ENCODE results near the gene SPATA9. TPM values are rescaled to one million over a fixed set of nuclear protein-coding genes. Genes with fewer than 3 reads are reported as not detected.

Gene SPATA9
- total and polyA plus RNA-seq, 10 donors = 0.23 to 2.8 (median 1.1) TPM; not detected in 1

- H3K27ac ChIP-seq = no peak overlapping the region
- no peaks in the 10 kb centered on the region for H3K27me3 ChIP-seq (replicated peaks in 1 of 7)
- H3K4me3 ChIP-seq = no peak overlapping the region
- H3K36me3 ChIP-seq = peaks cover 0 to 10% (median 0%) of the 10 kb centered on the region in 6 donors
- intact Hi-C loops (cut with DNase I; ENCODE audit: low total_unique reads) = loop anchor here (5.0 to 10.0 kb wide), 2 partner anchors 115 to 187 kb away; no protein-coding TSS in a partner anchor
- no peak for DNase-seq
- H3K4me1 ChIP-seq = peaks cover 0 to 7% (median 6%) of the 10 kb centered on the region in 6 donors
- TF ChIP-seq, protein P1, sequence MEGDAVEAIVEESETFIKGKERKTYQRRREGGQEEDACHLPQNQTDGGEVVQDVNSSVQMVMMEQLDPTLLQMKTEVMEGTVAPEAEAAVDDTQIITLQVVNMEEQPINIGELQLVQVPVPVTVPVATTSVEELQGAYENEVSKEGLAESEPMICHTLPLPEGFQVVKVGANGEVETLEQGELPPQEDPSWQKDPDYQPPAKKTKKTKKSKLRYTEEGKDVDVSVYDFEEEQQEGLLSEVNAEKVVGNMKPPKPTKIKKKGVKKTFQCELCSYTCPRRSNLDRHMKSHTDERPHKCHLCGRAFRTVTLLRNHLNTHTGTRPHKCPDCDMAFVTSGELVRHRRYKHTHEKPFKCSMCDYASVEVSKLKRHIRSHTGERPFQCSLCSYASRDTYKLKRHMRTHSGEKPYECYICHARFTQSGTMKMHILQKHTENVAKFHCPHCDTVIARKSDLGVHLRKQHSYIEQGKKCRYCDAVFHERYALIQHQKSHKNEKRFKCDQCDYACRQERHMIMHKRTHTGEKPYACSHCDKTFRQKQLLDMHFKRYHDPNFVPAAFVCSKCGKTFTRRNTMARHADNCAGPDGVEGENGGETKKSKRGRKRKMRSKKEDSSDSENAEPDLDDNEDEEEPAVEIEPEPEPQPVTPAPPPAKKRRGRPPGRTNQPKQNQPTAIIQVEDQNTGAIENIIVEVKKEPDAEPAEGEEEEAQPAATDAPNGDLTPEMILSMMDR (IDR thresholded peaks at IDR 0.05 in 8 of 11, conservative IDR thresholded peaks at IDR 0.05 in 3 of 11) = no peak
- no peak for TF ChIP-seq POLR2AphosphoS5 (IDR thresholded peaks at IDR 0.05)
- no peak for TF ChIP-seq POLR2A (IDR thresholded peaks at IDR 0.05)
- H3K9me3 ChIP-seq = no peaks in the 10 kb centered on the region
- 84 to 98% (median 93%) methylated on average over 2 of the region's 2 CpGs for WGBS, 5 donors
Measured at GRCh38 chr5:95660060-95660459, 22.7 kb downstream of the SPATA9 start.

DNA sequence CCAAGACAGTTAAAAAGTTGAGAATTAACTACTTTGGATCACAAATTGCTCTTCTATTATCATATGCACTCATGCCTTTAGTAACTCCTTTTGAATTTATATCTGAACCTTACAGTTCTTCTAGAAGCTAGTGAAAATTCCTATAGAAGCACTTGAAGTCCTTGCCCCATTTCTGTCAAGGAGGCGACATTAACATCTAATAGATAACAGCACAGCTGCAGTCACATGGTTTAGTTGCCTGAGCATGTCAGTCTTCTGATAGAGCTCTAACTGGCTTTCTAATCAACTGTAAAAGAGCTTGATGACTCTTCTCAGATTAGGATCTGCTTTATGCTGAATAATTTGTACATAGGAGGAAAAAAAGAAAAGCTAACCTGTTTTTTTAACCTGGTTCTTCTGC is 27.2 kb downstream of the SPATA9 start:
- DNase-seq = no peak
- Histone ChIP-seq H3K9me3 (no peaks in the 10 kb centered on the region), H3K27ac (no peak overlapping the region), H3K27me3 (replicated peaks in 1 of 7) (no peaks in the 10 kb centered on the region), H3K4me3 (no peak overlapping the region), H3K36me3 (peaks cover 0 to 34% (median 0%) of the 10 kb centered on the region in 6 donors), H3K4me1 (no peaks in the 10 kb centered on the region)
- 76 to 84% (median 81%) methylated on average over 1 of the region's 1 CpG for WGBS, 5 donors
- no peak for TF ChIP-seq POLR2A (IDR thresholded peaks at IDR 0.05)
- TF ChIP-seq, protein P1 (IDR thresholded peaks at IDR 0.05 in 8 of 11, conservative IDR thresholded peaks at IDR 0.05 in 3 of 11) = no peak
- TF ChIP-seq POLR2AphosphoS5 (IDR thresholded peaks at IDR 0.05) = no peak
- intact Hi-C loops (cut with DNase I; ENCODE audit: low total_unique reads) = no loop called here

DNA sequence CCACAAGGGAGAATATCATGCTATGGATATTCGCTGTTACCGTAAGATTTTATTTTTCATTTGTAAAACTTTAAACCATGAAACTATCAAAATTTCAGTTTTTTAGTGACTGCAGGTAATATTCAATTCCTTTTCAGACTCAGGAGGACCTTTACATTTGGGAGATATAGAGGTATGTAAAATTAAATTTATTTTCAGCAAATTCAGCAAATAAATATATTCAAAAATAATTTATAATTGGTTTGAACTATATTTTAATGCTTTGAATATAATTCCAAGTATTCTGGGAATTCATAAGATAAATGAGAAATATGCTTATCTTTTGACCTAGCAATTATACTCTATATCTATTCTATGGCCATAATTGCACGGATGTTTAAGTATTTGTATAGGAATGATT is 28.6 kb downstream of the SPATA9 start:
- Histone ChIP-seq H3K36me3 (peaks cover 0 to 34% (median 0%) of the 10 kb centered on the region in 6 donors), H3K4me1 (no peaks in the 10 kb centered on the region), H3K4me3 (no peak overlapping the region), H3K27me3 (replicated peaks in 1 of 7) (no peaks in the 10 kb centered on the region), H3K27ac (no peak overlapping the region), H3K9me3 (no peaks in the 10 kb centered on the region)
- intact Hi-C loops (cut with DNase I; ENCODE audit: low total_unique reads) = no loop called here
- WGBS, 5 donors = 96 to 98% (median 97%) methylated on average over 3 of the region's 3 CpGs
- TF ChIP-seq POLR2A (IDR thresholded peaks at IDR 0.05) (no peak), POLR2AphosphoS5 (IDR thresholded peaks at IDR 0.05) (no peak)
- TF ChIP-seq, protein P1 (IDR thresholded peaks at IDR 0.05 in 8 of 11, conservative IDR thresholded peaks at IDR 0.05 in 3 of 11) = no peak
- DNase-seq = no peak

GRCh38 chr5:95652849-95653248 is 29.9 kb downstream of the SPATA9 start:
- H3K36me3 ChIP-seq = peaks cover 0 to 34% (median 0%) of the 10 kb centered on the region in 6 donors
- WGBS, 5 donors = 89 to 100% (median 94%) methylated on average over 1 of the region's 1 CpG
- no peak overlapping the region for H3K4me3 ChIP-seq
- peaks cover 2 to 8% (median 5%) of the 10 kb centered on the region in 6 donors for H3K4me1 ChIP-seq
- H3K27me3 ChIP-seq (replicated peaks in 1 of 7) = no peaks in the 10 kb centered on the region
- TF ChIP-seq POLR2AphosphoS5 (IDR thresholded peaks at IDR 0.05) = no peak
- TF ChIP-seq, protein P1 (IDR thresholded peaks at IDR 0.05 in 8 of 11, conservative IDR thresholded peaks at IDR 0.05 in 3 of 11) = no peak
- no peak for TF ChIP-seq POLR2A (IDR thresholded peaks at IDR 0.05)
- DNase-seq = no peak
- intact Hi-C loops (cut with DNase I; ENCODE audit: low total_unique reads) = no loop called here
- H3K9me3 ChIP-seq = no peaks in the 10 kb centered on the region
- no peak overlapping the region for H3K27ac ChIP-seq

All from spleen (tissue), 11 donors.